K562 (cell line): ENCODE measurements around the gene CHMP5. TPM values are rescaled to one million over a fixed set of nuclear protein-coding genes. Genes with fewer than 3 reads are reported as not detected.

Source experiments
- ATAC-seq: fragments of 200-7000 bp; cut with Tn5 transposase; 3 replicates; pipeline ENCODE4 v1.9.1; 2020; ENCODE audit warnings: moderate library complexity
- BruUV-seq: library from RNA; stranded (reverse); fragments of 400-500 nt; replicated peaks from 2 replicates; lab custom pipeline; 2021; lab: Mats Ljungman, UMichigan
- CTCF ChIA-PET: fragments of 300-600 bp; formaldehyde crosslinking; extraction: SDS; loops from one replicate; lab custom pipeline; 2021; ENCODE audit warnings: low intra/inter-chr PET ratio; lab: Yijun Ruan, JAX
- POLR2A ChIA-PET: fragments of 300-600, 350-650 bp; sonication (Branson Sonifier 250); formaldehyde crosslinking; extraction: SDS; loops from one replicate; lab custom pipeline; 2021; ENCODE audit warnings: antibody characterized with exemption, inconsistent platforms; lab: Yijun Ruan, JAX
- DNase-seq, 4 experiments: peaks; one replicate each; pipeline versions ENCODE4 v3.0.0 to v3.0.0-alpha.2; 2011 to 2018; ENCODE audit warnings: low spot score in 3 of 4, mixed read lengths in 3 of 4; ENCODE audit errors: extremely low read depth in 1 of 4
- FAIRE-seq: peaks from 2 replicates; lab custom pipeline; 2011; peaks lifted over from hg19 to GRCh38; lab: Jason Lieb, UNC
- H2AFZ ChIP-seq: 2 replicates; pipeline ENCODE4 v1.6.0; 2011; ENCODE audit warnings: low read depth, low read length, control low read depth, inconsistent platforms
- H3K27ac ChIP-seq: fragments of 200-600 bp; 3 replicates; pipeline ENCODE4 v1.8.0; 2011; ENCODE audit warnings: low read depth, mild to moderate bottlenecking, control low read depth, inconsistent platforms, low read length, moderate library complexity, mixed read lengths; ENCODE audit errors: extremely low read depth
- H3K27me3 ChIP-seq, 2 experiments: fragments of 300-600 bp in 1 of 2; 2 replicates in 1 of 2; 3 replicates in 1 of 2; pipeline versions ENCODE4 v1.6.0 to v1.8.0; 2011; ENCODE audit warnings: inconsistent platforms in 2 of 2, low read length in 2 of 2, mild to moderate bottlenecking in 1 of 2, mixed read lengths in 1 of 2, moderate library complexity in 1 of 2; ENCODE audit not compliant: control insufficient read depth in 2 of 2, insufficient read depth in 2 of 2
- H3K36me3 ChIP-seq: fragments of 300-600 bp; 3 replicates; pipeline ENCODE4 v1.8.0; 2011; ENCODE audit warnings: mild to moderate bottlenecking, low read length, inconsistent platforms; ENCODE audit not compliant: control insufficient read depth, insufficient read depth
- H3K4me1 ChIP-seq, 2 experiments: fragments of 200-600 bp in 1 of 2; replicated peaks in 1 of 2; 2 replicates in 1 of 2; 3 replicates in 1 of 2; pipeline versions ENCODE4 v1.5.1 to v1.8.0; 2011; ENCODE audit warnings: inconsistent platforms in 2 of 2, low read length in 2 of 2, mild to moderate bottlenecking in 1 of 2, mixed read lengths in 1 of 2, moderate library complexity in 1 of 2; ENCODE audit not compliant: control insufficient read depth in 2 of 2, insufficient read depth in 2 of 2
- H3K4me2 ChIP-seq: 2 replicates; pipeline ENCODE4 v1.6.1; 2011; ENCODE audit warnings: low read length, control low read depth, inconsistent platforms, mixed read lengths; ENCODE audit not compliant: insufficient read depth
- H3K4me3 ChIP-seq: fragments of 200-600 bp; sonication (generic), shearing (Covaris generic); 2 replicates; pipeline ENCODE4 v1.5.1; 2016; ENCODE audit warnings: control low read depth, inconsistent platforms
- H3K79me2 ChIP-seq: fragments of 200-600 bp; 3 replicates; pipeline ENCODE4 v1.8.0; 2011; ENCODE audit warnings: low read length, inconsistent platforms; ENCODE audit not compliant: control insufficient read depth, insufficient read depth
- H3K9ac ChIP-seq, 2 experiments: 2 replicates each; pipeline versions ENCODE4 v1.6.0 to v1.6.1; 2011; ENCODE audit warnings: low read depth in 2 of 2, low read length in 2 of 2, control low read depth in 1 of 2, inconsistent platforms in 1 of 2, mild to moderate bottlenecking in 1 of 2, mixed read lengths in 1 of 2; ENCODE audit not compliant: insufficient read depth in 1 of 2
- H3K9me1 ChIP-seq: one replicate; pipeline ENCODE4 v1.6.0; 2011; ENCODE audit warnings: inconsistent platforms, mild to moderate bottlenecking, low read length, moderate library complexity; ENCODE audit not compliant: control insufficient read depth, insufficient read depth
- H3K9me3 ChIP-seq: replicated peaks from 2 replicates; pipeline ENCODE4 v1.5.1; 2011; ENCODE audit warnings: low read depth, low read length, inconsistent platforms; ENCODE audit not compliant: control insufficient read depth, insufficient read depth
- H4K20me1 ChIP-seq: replicated peaks from 2 replicates; pipeline ENCODE4 v1.6.1; 2011; ENCODE audit warnings: low read length, inconsistent platforms, mixed read lengths; ENCODE audit not compliant: control insufficient read depth, insufficient read depth
- CREB3 ChIP-seq: fragments of 450-650 bp; conservative IDR thresholded peaks from 2 replicates; pipeline ENCODE4 v1.6.1; 2016; ENCODE audit warnings: missing genetic modification characterization, low read depth, mild to moderate bottlenecking, missing compliant biosample characterization, moderate library complexity
- EP300 ChIP-seq: IDR thresholded peaks from 2 replicates; pipeline ENCODE4 v1.6.1; 2012; ENCODE audit warnings: low read length, improper control_type of control experiment
- HMGXB4 ChIP-seq: sonication (generic); formaldehyde crosslinking; IDR thresholded peaks from 2 replicates; pipeline ENCODE4 v1.8.1; 2023; ENCODE audit warnings: mild to moderate bottlenecking, missing genetic modification reagents
- MITF ChIP-seq: IDR thresholded peaks from 2 replicates; pipeline ENCODE4 v1.6.1; 2014; ENCODE audit warnings: antibody characterized with exemption
- NKRF ChIP-seq: fragments of 450-650 bp; IDR thresholded peaks from 2 replicates; pipeline ENCODE4 v1.6.1; 2016; ENCODE audit warnings: borderline replicate concordance
- PRMT5 ChIP-seq: sonication (generic); formaldehyde crosslinking; IDR thresholded peaks from 2 replicates; pipeline ENCODE4 v1.5.0; 2020; ENCODE audit warnings: missing genetic modification reagents
- SMAD2 ChIP-seq: fragments of 150-350 bp; IDR thresholded peaks from 2 replicates; pipeline ENCODE4 v1.6.1; 2014; ENCODE audit warnings: low read depth, mild to moderate bottlenecking, low read length
- SMARCA4 ChIP-seq: fragments of 450-650 bp; IDR thresholded peaks from 2 replicates; pipeline ENCODE4 v1.6.1; 2016
- ZBTB43 ChIP-seq: sonication (generic); formaldehyde crosslinking; IDR thresholded peaks from 2 replicates; pipeline ENCODE4 v1.8.0; 2023; ENCODE audit warnings: mild to moderate bottlenecking, missing genetic modification reagents
- ZFP1 ChIP-seq: fragments of 450-650 bp; formaldehyde crosslinking; IDR thresholded peaks from 2 replicates; pipeline ENCODE4 v1.4.0; 2020; ENCODE audit warnings: mild to moderate bottlenecking, mixed read lengths
- ZNF766 ChIP-seq: fragments of 200-800 bp; sonication (Bioruptor generic); conservative IDR thresholded peaks from 2 replicates; pipeline ENCODE4 v1.6.1; 2016; ENCODE audit warnings: missing genetic modification characterization, missing compliant biosample characterization
- WGBS: fragments of 100-300 bp; shearing (Covaris generic); methylation state at CpG from one replicate; pipeline ENCODE4 v1.1.6; 2016; ENCODE audit warnings: low coverage, mixed read lengths; ENCODE audit not compliant: insufficient coverage; ENCODE audit errors: missing lambda C conversion rate; 5-methylcytosine and 5-hydroxymethylcytosine counted together
- in situ Hi-C: fragments of 300-500 bp; cut with MboI; formaldehyde crosslinking; loops from 4 replicates; pipeline ENCODE4 v1.15.0; 2018; ENCODE audit warnings: inconsistent platforms, mixed read lengths
- intact Hi-C: fragments of 100-400 bp; cut with micrococcal nuclease; formaldehyde crosslinking; loops from 2 replicates; pipeline ENCODE4 v1.14.2; 2022
- polyA plus RNA-seq, 8 experiments: library from polyadenylated mRNA; depleted of rRNA in 4 of 8; stranded (reverse) in 5 of 8; unstranded in 3 of 8; fragments of >200 nt; fragmentation: Nextera tagmentation in 2 of 8; fragmentation: Illumina TruSeq in 1 of 8; extraction: Ambion mirVana in 2 of 8; extraction: Trizol in 1 of 8; gene quantifications; 2 replicates each; pipeline versions ENCODE4 v1.2.1 to v1.2.3, GENCODE V29; 2011 to 2014; ENCODE audit warnings: inconsistent platforms in 1 of 8, missing spikeins in 1 of 8
- total RNA-seq, 7 experiments: library from RNA; depleted of rRNA in 6 of 7; stranded (reverse); fragments of >200 nt in 6 of 7; fragmentation: Illumina TruSeq in 2 of 7; extraction: Trizol in 2 of 7; gene quantifications; 2 replicates each; pipeline versions ENCODE4 v1.2.1 to v1.2.3, GENCODE V29; 2011 to 2021; ENCODE audit warnings: low replicate concordance in 1 of 7

The CHMP5 gene
- total and polyA plus RNA-seq, 9 of the 15 experiments (the other 6 are each of a cell fraction or from before 2014, with no cell fraction given): 36.0 to 105 (median 54.9) TPM

- no peak for TF ChIP-seq ZFP1 (CRISPR knock-in tag)
- no peak for TF ChIP-seq ZBTB43 (CRISPR knock-in tag)
- TF ChIP-seq SMARCA4: 0 out of 2 replicates have a peak, but pooled peaks have one; percentile 40
- no peak for TF ChIP-seq HMGXB4 (CRISPR knock-in tag)
- no peak for TF ChIP-seq ZNF766 (CRISPR knock-in tag)
- peak; percentile 45; the same call in 1 of the 2 replicates for TF ChIP-seq EP300
Observed at GRCh38 chr9:33291031-33291397, 26.2 kb downstream of the CHMP5 start (continued).

- Histone ChIP-seq H3K27ac (no peak overlapping the region; the same call in 1 of the 3 replicates), H3K36me3 (peaks cover 53% of the 10 kb centered on the region), H3K79me2 (peaks cover 67% of the 10 kb centered on the region), H3K27me3 (no peaks in the 10 kb centered on the region), H3K4me1 (peaks cover 17 to 21% of the 10 kb centered on the region in 2 experiments; a peak in 4 of 5 replicates), H3K9me1 (no peaks in the 10 kb centered on the region), H3K4me2 (peak overlapping the region; percentile 41; the same call in 1 of the 2 replicates), H3K9ac (peak overlapping the region in 1 of 2 experiments; percentile 41; a peak in 2 of 4 replicates), H4K20me1 (0 out of 2 replicates have a peak, but pooled peaks cover 16% of the 10 kb centered on the region), H3K4me3 (peak overlapping the region; percentile 6; the same call in 1 of the 2 replicates), H3K9me3 (no peaks in the 10 kb centered on the region), H2AFZ (no peak overlapping the region)
- ChIA-PET CTCF (no interaction called here), POLR2A (interaction anchor here (0.6 kb wide), 1 partner anchor 1149 kb away, joined by 5 read pairs; no protein-coding TSS in a partner anchor)
- intact Hi-C loops: no loop called here
- DNase-seq (no peak), ATAC-seq (no peak), FAIRE-seq (no peak)
- 74% methylated on average over 3 of the region's 5 CpGs for WGBS
- no TSS peak for BruUV-seq
- in situ Hi-C loops: no loop called here
- TF ChIP-seq NKRF (no peak), PRMT5 (no peak), MITF (no peak), SMAD2 (no peak), CREB3 (no peak)
Observed at GRCh38 chr9:33291901-33292300, 27.1 kb downstream of the CHMP5 start.
